Caco-2 (cell line): ENCODE measurements around the gene SAMD4A. TPM values are rescaled to one million over a fixed set of nuclear protein-coding genes. Genes with fewer than 3 reads are reported as not detected.

Experiments used
- BruUV-seq: library from RNA; stranded (reverse); fragments of 400-500 nt; replicated peaks from 2 replicates; lab custom pipeline; 2021; lab: Mats Ljungman, UMichigan
- CTCF ChIA-PET: fragments of 300-600 bp; sonication (Branson Sonifier 250); formaldehyde crosslinking; loops from one replicate; lab custom pipeline; 2022; ENCODE audit warnings: antibody characterized with exemption; lab: Charles Lee
- POLR2A ChIA-PET: fragments of 300-600 bp; sonication (Branson Sonifier 250); formaldehyde crosslinking; loops from one replicate; lab custom pipeline; 2022; ENCODE audit warnings: antibody characterized with exemption; lab: Charles Lee
- DNase-seq, 2 experiments: peaks; one replicate each; pipeline versions ENCODE4 v3.0.0 to v3.0.0-alpha.2; 2020 to 2022
- H3K27me3 ChIP-seq: replicated peaks from 2 replicates; pipeline ENCODE4 v1.6.0; 2011; ENCODE audit warnings: low read length; ENCODE audit not compliant: control insufficient read depth, insufficient read depth
- H3K36me3 ChIP-seq: 2 replicates; pipeline ENCODE4 v1.5.1; 2011; ENCODE audit warnings: low read length; ENCODE audit not compliant: control insufficient read depth, insufficient read depth
- H3K4me1 ChIP-seq: fragments of 250-450 bp; sonication (Bioruptor Pico); 2 replicates; pipeline ENCODE4 v1.5.1; 2020; ENCODE audit warnings: mild to moderate bottlenecking
- H3K4me3 ChIP-seq: 2 replicates; pipeline ENCODE4 v1.5.1; 2011; ENCODE audit warnings: low read depth, mild to moderate bottlenecking, control low read depth, low read length
- H3K9me3 ChIP-seq: fragments of 250-450 bp; sonication (Bioruptor Pico); 2 replicates; pipeline ENCODE4 v1.5.1; 2020; ENCODE audit warnings: mild to moderate bottlenecking, moderate library complexity
- H3K27ac Mint-ChIP-seq: one replicate; pipeline ENCODE4 v1.8.0; 2022; ENCODE audit warnings: mixed read lengths; ENCODE audit not compliant: unreplicated experiment
- H3K27me3 Mint-ChIP-seq: one replicate; pipeline ENCODE4 v1.8.0; 2022; ENCODE audit warnings: mixed read lengths; ENCODE audit not compliant: insufficient read depth, unreplicated experiment
- H3K36me3 Mint-ChIP-seq: one replicate; pipeline ENCODE4 v1.8.0; 2022; ENCODE audit warnings: mild to moderate bottlenecking, mixed read lengths; ENCODE audit not compliant: insufficient read depth, unreplicated experiment
- H3K4me1 Mint-ChIP-seq: one replicate; pipeline ENCODE4 v1.8.0; 2022; ENCODE audit warnings: low read depth, mixed read lengths; ENCODE audit not compliant: unreplicated experiment
- H3K4me3 Mint-ChIP-seq: one replicate; pipeline ENCODE4 v1.8.0; 2022; ENCODE audit warnings: mild to moderate bottlenecking, moderate library complexity, mixed read lengths; ENCODE audit not compliant: unreplicated experiment
- H3K9me3 Mint-ChIP-seq: one replicate; pipeline ENCODE4 v1.8.0; 2022; ENCODE audit warnings: mixed read lengths; ENCODE audit not compliant: unreplicated experiment
- intact Hi-C: fragments of 100-400 bp; cut with micrococcal nuclease; formaldehyde crosslinking; loops from one replicate; pipeline ENCODE4 v1.10.0; 2022; ENCODE audit not compliant: unreplicated experiment
- total RNA-seq: library from RNA; stranded (reverse); gene quantifications from 2 replicates; pipeline ENCODE4 v1.2.3, GENCODE V29; 2022
- TF ChIP-seq, protein P1 (sequence below), 2 experiments: fragments of 200-600 bp in 1 of 2; IDR thresholded peaks; 1 replicate in 1 of 2; 2 replicates in 1 of 2; pipeline versions ENCODE4 v1.5.1 to v1.8.0; 2011 to 2022; ENCODE audit warnings: antibody characterized with exemption in 1 of 2, control low read depth in 1 of 2, inconsistent platforms in 1 of 2, low read depth in 1 of 2, low read length in 1 of 2, mild to moderate bottlenecking in 1 of 2, moderate library complexity in 1 of 2; ENCODE audit not compliant: insufficient read depth in 1 of 2, severe bottlenecking in 1 of 2, unreplicated experiment in 1 of 2

Gene SAMD4A
- total RNA-seq, 1 experiment from 2014 or later = 60.8 TPM

DNA sequence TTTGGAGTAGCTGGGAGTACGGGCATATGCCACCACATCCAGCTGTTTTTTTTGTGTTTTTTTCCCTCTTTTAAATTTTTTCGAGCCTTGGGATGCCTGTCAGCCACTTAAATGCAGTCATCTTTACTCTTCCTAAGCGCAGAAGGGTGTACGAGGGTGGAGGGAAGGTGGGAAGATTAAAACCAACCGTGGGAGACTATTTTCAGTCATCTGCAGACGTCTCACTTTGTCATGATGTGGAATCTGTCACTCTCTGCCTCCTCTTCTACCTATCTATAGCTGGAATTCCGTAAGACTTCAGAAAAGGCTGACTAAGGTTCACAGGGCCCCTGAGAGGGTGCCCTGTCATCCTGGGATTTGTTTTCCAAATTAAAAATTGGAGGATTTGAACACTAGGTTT lies 105.3 kb downstream of the SAMD4A start:
- Mint-ChIP-seq H3K36me3 (peaks cover 60% of the 10 kb centered on the region), H3K27me3 (no peaks in the 10 kb centered on the region), H3K4me1 (peaks cover 29% of the 10 kb centered on the region), H3K4me3 (no peak overlapping the region), H3K27ac (no peak overlapping the region), H3K9me3 (no peaks in the 10 kb centered on the region)
- POLR2A ChIA-PET = interaction anchor here (0.7 kb wide), 1 partner anchor 9 kb away, joined by 8 read pairs; no protein-coding TSS in a partner anchor
- intact Hi-C loops = no loop called here
- TF ChIP-seq, protein P1, sequence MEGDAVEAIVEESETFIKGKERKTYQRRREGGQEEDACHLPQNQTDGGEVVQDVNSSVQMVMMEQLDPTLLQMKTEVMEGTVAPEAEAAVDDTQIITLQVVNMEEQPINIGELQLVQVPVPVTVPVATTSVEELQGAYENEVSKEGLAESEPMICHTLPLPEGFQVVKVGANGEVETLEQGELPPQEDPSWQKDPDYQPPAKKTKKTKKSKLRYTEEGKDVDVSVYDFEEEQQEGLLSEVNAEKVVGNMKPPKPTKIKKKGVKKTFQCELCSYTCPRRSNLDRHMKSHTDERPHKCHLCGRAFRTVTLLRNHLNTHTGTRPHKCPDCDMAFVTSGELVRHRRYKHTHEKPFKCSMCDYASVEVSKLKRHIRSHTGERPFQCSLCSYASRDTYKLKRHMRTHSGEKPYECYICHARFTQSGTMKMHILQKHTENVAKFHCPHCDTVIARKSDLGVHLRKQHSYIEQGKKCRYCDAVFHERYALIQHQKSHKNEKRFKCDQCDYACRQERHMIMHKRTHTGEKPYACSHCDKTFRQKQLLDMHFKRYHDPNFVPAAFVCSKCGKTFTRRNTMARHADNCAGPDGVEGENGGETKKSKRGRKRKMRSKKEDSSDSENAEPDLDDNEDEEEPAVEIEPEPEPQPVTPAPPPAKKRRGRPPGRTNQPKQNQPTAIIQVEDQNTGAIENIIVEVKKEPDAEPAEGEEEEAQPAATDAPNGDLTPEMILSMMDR (IDR thresholded peaks at IDR 0.05; ENCODE audit: insufficient read depth in 1 of 2, low read depth in 1 of 2, low read length in 1 of 2, severe bottlenecking in 1 of 2, unreplicated experiment in 1 of 2) = no peak
- DNase-seq = no peak
- Histone ChIP-seq H3K36me3 (no peaks in the 10 kb centered on the region), H3K4me1 (peaks cover 6% of the 10 kb centered on the region), H3K27me3 (no peaks in the 10 kb centered on the region), H3K4me3 (no peak overlapping the region), H3K9me3 (no peaks in the 10 kb centered on the region)
- BruUV-seq = no TSS peak
- CTCF ChIA-PET = no interaction called here

- ChIA-PET CTCF (no interaction called here), POLR2A (interaction anchor here (0.7 kb wide), 1 partner anchor 9 kb away, joined by 8 read pairs; no protein-coding TSS in a partner anchor)
- TF ChIP-seq, protein P1 (IDR thresholded peaks at IDR 0.05; ENCODE audit: insufficient read depth in 1 of 2, low read depth in 1 of 2, low read length in 1 of 2, severe bottlenecking in 1 of 2, unreplicated experiment in 1 of 2) = no peak
- no peak overlapping the region for H3K27ac Mint-ChIP-seq
- no peaks in the 10 kb centered on the region for H3K9me3 Mint-ChIP-seq
- no peaks in the 10 kb centered on the region for H3K27me3 Mint-ChIP-seq
- no peak for DNase-seq
- intact Hi-C loops = no loop called here
- Histone ChIP-seq H3K9me3 (no peaks in the 10 kb centered on the region), H3K4me1 (peaks cover 6% of the 10 kb centered on the region), H3K4me3 (no peak overlapping the region), H3K36me3 (no peaks in the 10 kb centered on the region), H3K27me3 (no peaks in the 10 kb centered on the region)
- H3K4me3 Mint-ChIP-seq = no peak overlapping the region
- H3K4me1 Mint-ChIP-seq = peaks cover 24% of the 10 kb centered on the region
- H3K36me3 Mint-ChIP-seq = peaks cover 55% of the 10 kb centered on the region
- no TSS peak for BruUV-seq
Measured at GRCh38 chr14:54672688-54673087, 105.8 kb downstream of the SAMD4A start.

- CTCF ChIA-PET = no interaction called here
- intact Hi-C loops = no loop called here
- no peak for DNase-seq
- no peaks in the 10 kb centered on the region for H3K27me3 ChIP-seq
- Mint-ChIP-seq H3K27ac (no peak overlapping the region), H3K36me3 (peaks cover 55% of the 10 kb centered on the region), H3K9me3 (no peaks in the 10 kb centered on the region), H3K4me3 (no peak overlapping the region), H3K27me3 (no peaks in the 10 kb centered on the region), H3K4me1 (peaks cover 23% of the 10 kb centered on the region)
- POLR2A ChIA-PET = no interaction called here
- no peaks in the 10 kb centered on the region for H3K36me3 ChIP-seq
- peaks cover 6% of the 10 kb centered on the region for H3K4me1 ChIP-seq
- no peaks in the 10 kb centered on the region for H3K9me3 ChIP-seq
- no TSS peak for BruUV-seq
- TF ChIP-seq, protein P1 (IDR thresholded peaks at IDR 0.05; ENCODE audit: insufficient read depth in 1 of 2, low read depth in 1 of 2, low read length in 1 of 2, severe bottlenecking in 1 of 2, unreplicated experiment in 1 of 2) = no peak
- no peak overlapping the region for H3K4me3 ChIP-seq
Measured at GRCh38 chr14:54673193-54674045, 106.5 kb downstream of the SAMD4A start.
